CD8-positive, alpha-beta memory T cell (primary cell): Measurements from ENCODE around the gene DOC2A. TPM values are rescaled to one million over a fixed set of nuclear protein-coding genes. Genes with fewer than 3 reads are reported as not detected.
A peak's percentile ranks its signal among the peaks of the same experiment; 100 is the strongest.

Source experiments
- CTCF ChIA-PET: fragments of 350-600 bp; sonication (Branson Sonifier 250); formaldehyde crosslinking; loops from one replicate; lab custom pipeline; 2021; ENCODE audit warnings: antibody characterized with exemption; lab: Charles Lee
- POLR2A ChIA-PET: fragments of 350-600 bp; sonication (Branson Sonifier 250); formaldehyde crosslinking; loops from one replicate; lab custom pipeline; 2021; ENCODE audit warnings: antibody characterized with exemption; lab: Charles Lee
- DNase-seq, 5 donors: peaks; one replicate each; pipeline versions ENCODE4 v3.0.0 to v3.0.0-alpha.2; 2020 to 2022; ENCODE audit warnings: mixed read lengths in 1 of 5
- H3K27ac ChIP-seq: one replicate; pipeline ENCODE4 v1.7.0; 2013; ENCODE audit warnings: low read depth, mild to moderate bottlenecking, low read length, moderate library complexity
- H3K27me3 ChIP-seq: 2 replicates; pipeline ENCODE4 v1.7.0; 2013; ENCODE audit warnings: low read length, mild to moderate bottlenecking; ENCODE audit not compliant: insufficient read depth, poor library complexity, severe bottlenecking
- H3K36me3 ChIP-seq: 2 replicates; pipeline ENCODE4 v1.7.0; 2013; ENCODE audit warnings: mild to moderate bottlenecking, low read length, moderate library complexity; ENCODE audit not compliant: insufficient read depth
- H3K4me1 ChIP-seq: 2 replicates; pipeline ENCODE4 v1.7.0; 2013; ENCODE audit warnings: mild to moderate bottlenecking, low read length, moderate library complexity; ENCODE audit not compliant: insufficient read depth
- H3K4me3 ChIP-seq: 2 replicates; pipeline ENCODE4 v1.7.0; 2013; ENCODE audit warnings: mild to moderate bottlenecking, low read length
- H3K9me3 ChIP-seq: 2 replicates; pipeline ENCODE4 v1.7.0; 2013; ENCODE audit warnings: mild to moderate bottlenecking, low read length
- H3K27ac Mint-ChIP-seq, 8 donors: one replicate each; pipeline ENCODE4 v1.8.0; 2020 to 2021; ENCODE audit warnings: mixed read lengths in 8 of 8, mild to moderate bottlenecking in 6 of 8, inconsistent platforms in 3 of 8, moderate library complexity in 3 of 8
- H3K27me3 Mint-ChIP-seq, 2 donors: one replicate each; pipeline ENCODE4 v1.8.0; 2020 to 2021; ENCODE audit warnings: mixed read lengths in 2 of 2, mild to moderate bottlenecking in 1 of 2, moderate library complexity in 1 of 2
- H3K36me3 Mint-ChIP-seq, 3 donors: one replicate each; pipeline ENCODE4 v1.8.0; 2020 to 2021; ENCODE audit warnings: mixed read lengths in 3 of 3, inconsistent platforms in 1 of 3, mild to moderate bottlenecking in 1 of 3
- H3K4me1 Mint-ChIP-seq, 3 donors: one replicate each; pipeline ENCODE4 v1.8.0; 2020 to 2021; ENCODE audit warnings: mixed read lengths in 3 of 3, inconsistent platforms in 1 of 3, mild to moderate bottlenecking in 1 of 3
- H3K4me3 Mint-ChIP-seq, 7 donors: one replicate each; pipeline ENCODE4 v1.8.0; 2020 to 2021; ENCODE audit warnings: mixed read lengths in 7 of 7, mild to moderate bottlenecking in 6 of 7, moderate library complexity in 4 of 7, inconsistent platforms in 2 of 7
- H3K9me3 Mint-ChIP-seq, 5 donors: one replicate each; pipeline ENCODE4 v1.8.0; 2020 to 2022; ENCODE audit warnings: mixed read lengths in 5 of 5, mild to moderate bottlenecking in 3 of 5, moderate library complexity in 2 of 5, inconsistent platforms in 1 of 5
- polyA plus RNA-seq: library from polyadenylated mRNA; unstranded; fragments of 300-500 nt; fragmentation: Illumina TruSeq; gene quantifications from one replicate; pipeline ENCODE4 v1.2.3, GENCODE V29; 2021
- total RNA-seq, 2 experiments: library from RNA; stranded (reverse); gene quantifications; one replicate each; pipeline ENCODE4 v1.2.3, GENCODE V29; 2021

Gene DOC2A
- total and polyA plus RNA-seq, 3 experiments from 2014 or later, result 0.13 to 0.42 TPM; not detected in 1

GRCh38 chr16:30000735-30001631, 9.8 kb downstream of the DOC2A start:
- no peaks in the 10 kb centered on the region for H3K9me3 ChIP-seq
- H3K27me3 ChIP-seq, result no peaks in the 10 kb centered on the region
- Mint-ChIP-seq H3K27ac (peak overlapping the region in 1 of 8 donors; percentile 52), H3K27me3 (no peaks in the 10 kb centered on the region), H3K9me3 (no peaks in the 10 kb centered on the region), H3K36me3 (peaks cover 0 to 58% (median 3%) of the 10 kb centered on the region in 3 donors), H3K4me3 (no peak overlapping the region), H3K4me1 (peaks cover 26 to 34% (median 33%) of the 10 kb centered on the region in 3 donors)
- ChIA-PET CTCF (no interaction called here), POLR2A (no interaction called here)
- H3K4me1 ChIP-seq, result peaks cover 8% of the 10 kb centered on the region
- DNase-seq, result no peak
- H3K4me3 ChIP-seq, result no peak overlapping the region
- H3K27ac ChIP-seq, result no peak overlapping the region
- H3K36me3 ChIP-seq, result peaks cover 4% of the 10 kb centered on the region

GRCh38 chr16:29999605-30000004, 11.2 kb downstream of the DOC2A start:
- H3K27ac Mint-ChIP-seq, result peak overlapping the region in 1 of 8 donors; percentile 65
- DNase-seq, result no peak
- H3K27me3 ChIP-seq, result no peaks in the 10 kb centered on the region
- no peaks in the 10 kb centered on the region for H3K9me3 Mint-ChIP-seq
- no peak overlapping the region for H3K4me3 ChIP-seq
- H3K4me3 Mint-ChIP-seq, result no peak overlapping the region
- peaks cover 4% of the 10 kb centered on the region for H3K36me3 ChIP-seq
- H3K4me1 Mint-ChIP-seq, result peaks cover 31 to 47% (median 40%) of the 10 kb centered on the region in 3 donors
- ChIA-PET CTCF (no interaction called here), POLR2A (no interaction called here)
- H3K4me1 ChIP-seq, result peaks cover 13% of the 10 kb centered on the region
- no peaks in the 10 kb centered on the region for H3K27me3 Mint-ChIP-seq
- H3K36me3 Mint-ChIP-seq, result peaks cover 0 to 70% (median 3%) of the 10 kb centered on the region in 3 donors
- H3K27ac ChIP-seq, result no peak overlapping the region
- H3K9me3 ChIP-seq, result no peaks in the 10 kb centered on the region

GRCh38 chr16:29996766-29997250, 14.0 kb downstream of the DOC2A start:
- H3K36me3 Mint-ChIP-seq, result peaks cover 0 to 71% (median 8%) of the 10 kb centered on the region in 3 donors
- CTCF ChIA-PET, result interaction anchor here (0.6 to 1.9 kb wide), 5 partner anchors 9 to 303 kb away, joined by 3 to 4 read pairs (median 3); no protein-coding TSS in a partner anchor
- peak overlapping the region; percentile 95 for H3K27ac ChIP-seq
- peak overlapping the region; percentile 54 to 99 (median 98) for H3K27ac Mint-ChIP-seq
- H3K4me3 Mint-ChIP-seq, result peak overlapping the region; percentile 95 to 99 (median 96)
- H3K27me3 ChIP-seq, result no peaks in the 10 kb centered on the region
- no peaks in the 10 kb centered on the region for H3K9me3 ChIP-seq
- peak overlapping the region; percentile 83 for H3K4me3 ChIP-seq
- peaks cover 19% of the 10 kb centered on the region for H3K4me1 ChIP-seq
- H3K27me3 Mint-ChIP-seq, result no peaks in the 10 kb centered on the region
- POLR2A ChIA-PET, result interaction anchor here (0.8 to 3.8 kb wide), 4 partner anchors 23 to 295 kb away, joined by 3 to 14 read pairs (median 4); partner anchors contain the start of genes ALDOA, PAGR1 and TAOK2
- no peak for DNase-seq
- peaks cover 4% of the 10 kb centered on the region for H3K36me3 ChIP-seq
- peaks cover 30 to 55% (median 46%) of the 10 kb centered on the region in 3 donors for H3K4me1 Mint-ChIP-seq
- no peaks in the 10 kb centered on the region for H3K9me3 Mint-ChIP-seq

GRCh38 chr16:29995911-29996765, 14.7 kb downstream of the DOC2A start, which contains the start of gene INO80E:
Gene INO80E, plus strand, starts transcription at chr16:29996241. Its CDS starts 70 bp downstream, at chr16:29996311.
- Mint-ChIP-seq H3K4me3 (peak within 1 kb of the TSS; percentile 95 to 99 (median 96)), H3K4me1 (peaks cover 30 to 55% (median 46%) of the 10 kb centered on the region in 3 donors), H3K36me3 (peaks cover 0 to 71% (median 8%) of the 10 kb centered on the region in 3 donors), H3K27ac (peak within 1 kb of the TSS; percentile 96 to 99 (median 98)), H3K9me3 (no peaks in the 10 kb centered on the region), H3K27me3 (no peaks in the 10 kb centered on the region)
- Histone ChIP-seq H3K36me3 (peaks cover 4% of the 10 kb centered on the region), H3K4me3 (peak within 1 kb of the TSS; percentile 83), H3K9me3 (no peaks in the 10 kb centered on the region), H3K4me1 (peaks cover 19% of the 10 kb centered on the region), H3K27me3 (no peaks in the 10 kb centered on the region), H3K27ac (peak within 1 kb of the TSS; percentile 95)
- CTCF ChIA-PET, result interaction anchor here (0.8 to 1.9 kb wide), 6 partner anchors 9 to 302 kb away, joined by 3 to 4 read pairs (median 3); partner anchors contain the start of genes CDIPT and TAOK2
- DNase-seq, result peak; percentile 97 to 99 (median 98)
- POLR2A ChIA-PET, result interaction anchor here (0.6 to 3.8 kb wide), 8 partner anchors 10 to 348 kb away, joined by 3 to 14 read pairs (median 4); partner anchors contain the start of genes ALDOA, PAGR1, TAOK2 and TMEM219

GRCh38 chr16:29995324-29995910, 15.4 kb downstream of the DOC2A start, which contains the start of gene HIRIP3:
Gene HIRIP3, minus strand, starts transcription at chr16:29995617. Its CDS starts 12 bp downstream, at chr16:29995605.
- Mint-ChIP-seq H3K27me3 (no peaks in the 10 kb centered on the region), H3K9me3 (no peaks in the 10 kb centered on the region), H3K4me1 (peaks cover 30 to 55% (median 46%) of the 10 kb centered on the region in 3 donors), H3K27ac (peak within 1 kb of the TSS; percentile 96 to 99 (median 98)), H3K4me3 (peak within 1 kb of the TSS; percentile 95 to 99 (median 96)), H3K36me3 (peaks cover 0 to 72% (median 8%) of the 10 kb centered on the region in 3 donors)
- Histone ChIP-seq H3K4me3 (peak within 1 kb of the TSS; percentile 83), H3K4me1 (peaks cover 19% of the 10 kb centered on the region), H3K27ac (peak within 1 kb of the TSS; percentile 95), H3K36me3 (peaks cover 4% of the 10 kb centered on the region), H3K9me3 (no peaks in the 10 kb centered on the region), H3K27me3 (no peaks in the 10 kb centered on the region)
- DNase-seq, result peak; percentile 84 to 91 (median 84)
- CTCF ChIA-PET, result interaction anchor here (0.8 to 1.9 kb wide), 4 partner anchors 14 to 147 kb away, joined by 3 to 4 read pairs (median 4); partner anchors contain the start of genes CDIPT and TAOK2
- POLR2A ChIA-PET, result interaction anchor here (0.6 to 3.8 kb wide), 7 partner anchors 9 to 347 kb away, joined by 3 to 14 read pairs (median 3); partner anchors contain the start of genes PAGR1, TAOK2 and TMEM219

GRCh38 chr16:29994600-29995323, 16.1 kb downstream of the DOC2A start:
- Histone ChIP-seq H3K4me1 (peaks cover 19% of the 10 kb centered on the region), H3K27ac (peak overlapping the region; percentile 95), H3K9me3 (no peaks in the 10 kb centered on the region), H3K27me3 (no peaks in the 10 kb centered on the region), H3K4me3 (peak overlapping the region; percentile 83), H3K36me3 (peaks cover 6% of the 10 kb centered on the region)
- H3K4me3 Mint-ChIP-seq, result peak overlapping the region; percentile 95 to 99 (median 96)
- ChIA-PET POLR2A (interaction anchor here (0.6 to 3.8 kb wide), 5 partner anchors 9 to 236 kb away, joined by 3 to 14 read pairs (median 4); partner anchors contain the start of genes PAGR1, TAOK2 and TMEM219), CTCF (interaction anchor here (0.8 to 1.9 kb wide), 3 partner anchors 14 to 131 kb away, joined by 3 to 4 read pairs (median 4); partner anchors contain the start of genes CDIPT and TAOK2)
- H3K27me3 Mint-ChIP-seq, result no peaks in the 10 kb centered on the region
- H3K9me3 Mint-ChIP-seq, result no peaks in the 10 kb centered on the region
- peaks cover 0 to 74% (median 8%) of the 10 kb centered on the region in 3 donors for H3K36me3 Mint-ChIP-seq
- H3K4me1 Mint-ChIP-seq, result peaks cover 29 to 54% (median 44%) of the 10 kb centered on the region in 3 donors
- H3K27ac Mint-ChIP-seq, result peak overlapping the region; percentile 96 to 99 (median 98)
- DNase-seq, result peak in 2 of 5 donors; percentile 58 to 62
